Stimulated activated CD4-positive, alpha-beta T cell treated with anti-CD3 and anti-CD28 coated beads, TNF-alpha, amount 100 ng/mL, for 48 hours (primary cell): ENCODE results near the gene IFI30.
"Not testable (repeated sequence)": the region's sequence is repeated elsewhere in the genome, so short reads cannot be mapped to it uniquely, and the experiment has no call there.

ENCODE experiments used
- DNase-seq, 3 donors: peaks; one replicate each; pipeline ENCODE4 v3.0.0-alpha.2; 2020; ENCODE audit warnings: low read depth in 3 of 3

The IFI30 gene

GRCh38 chr19:18203408-18203862 lies 29.8 kb downstream of the IFI30 start:
- no peak for DNase-seq

DNA sequence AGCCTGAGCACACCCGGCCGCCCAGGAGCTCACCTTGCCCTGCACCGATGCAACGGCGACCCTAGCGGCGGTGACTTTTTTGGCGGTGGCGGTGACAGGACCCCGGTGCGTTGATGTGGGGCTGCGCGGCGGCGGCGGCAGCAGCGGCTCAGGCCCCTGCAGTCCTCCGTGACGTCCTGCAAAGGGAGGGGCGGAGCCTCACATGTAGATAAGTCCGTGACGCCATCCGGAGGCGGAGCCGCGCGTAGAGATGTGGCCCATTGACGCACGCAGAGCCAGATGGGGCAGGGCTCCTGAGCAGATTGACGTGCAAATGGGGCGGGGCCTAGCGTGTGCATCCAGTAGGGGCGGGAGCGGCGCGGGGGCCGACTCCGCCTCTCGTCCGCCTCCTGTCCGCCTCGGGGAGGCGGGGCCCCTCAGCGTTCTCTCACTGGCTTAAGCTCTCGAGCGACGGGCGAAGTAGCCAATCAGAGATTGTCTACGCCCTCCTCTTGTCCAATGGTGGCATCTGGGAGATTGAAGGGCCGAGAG lies 30.3 kb downstream of the IFI30 start, which contains the start of gene RAB3A:
RAB3A (minus strand) TSS at position 180 of the 531 bp plus-strand sequence. CDS start 1,302 bp downstream, outside the sequence.
- DNase-seq: peak; percentile 99

GRCh38 chr19:18204394-18205199 lies 31.0 kb downstream of the IFI30 start:
- peak in 1 of 3 donors; percentile 55 for DNase-seq

DNA sequence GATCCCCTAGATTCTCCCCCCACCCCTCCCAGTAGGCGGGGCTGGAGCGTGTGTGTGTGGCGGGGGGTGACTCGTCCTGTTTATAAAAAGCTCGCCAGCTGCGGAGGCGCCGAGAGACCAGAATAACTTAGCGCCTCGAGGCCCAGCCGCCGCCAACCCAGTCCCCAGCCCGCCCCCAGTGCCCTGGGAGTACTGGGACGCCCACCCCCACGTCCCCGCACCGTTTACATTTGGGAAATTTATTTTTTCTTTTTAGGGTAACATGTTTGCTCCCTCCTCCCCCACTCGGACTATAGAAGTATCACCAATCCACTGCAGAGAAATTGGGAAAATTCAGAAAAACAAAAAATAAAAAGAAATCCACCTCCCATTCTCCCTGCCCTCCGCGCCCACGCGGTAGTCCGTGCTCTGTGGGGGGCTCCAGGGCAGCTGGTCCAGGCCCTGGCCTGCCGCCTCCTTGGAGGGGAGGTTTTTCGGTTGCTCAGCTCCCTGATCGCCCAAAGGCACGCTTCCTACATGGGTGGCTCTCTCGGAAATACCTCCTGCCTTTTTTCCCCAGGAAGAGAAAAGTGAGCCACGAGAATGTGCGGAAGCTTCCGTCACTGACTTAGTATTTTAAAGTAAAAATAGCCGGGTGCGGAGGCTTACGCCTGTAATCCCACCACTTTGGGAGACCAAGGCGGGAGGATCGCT lies 31.7 kb downstream of the IFI30 start:
- DNase-seq: peak in 1 of 3 donors; percentile 51

GRCh38 chr19:18206018-18206417 lies 32.4 kb downstream of the IFI30 start:
- DNase-seq: no peak

DNA sequence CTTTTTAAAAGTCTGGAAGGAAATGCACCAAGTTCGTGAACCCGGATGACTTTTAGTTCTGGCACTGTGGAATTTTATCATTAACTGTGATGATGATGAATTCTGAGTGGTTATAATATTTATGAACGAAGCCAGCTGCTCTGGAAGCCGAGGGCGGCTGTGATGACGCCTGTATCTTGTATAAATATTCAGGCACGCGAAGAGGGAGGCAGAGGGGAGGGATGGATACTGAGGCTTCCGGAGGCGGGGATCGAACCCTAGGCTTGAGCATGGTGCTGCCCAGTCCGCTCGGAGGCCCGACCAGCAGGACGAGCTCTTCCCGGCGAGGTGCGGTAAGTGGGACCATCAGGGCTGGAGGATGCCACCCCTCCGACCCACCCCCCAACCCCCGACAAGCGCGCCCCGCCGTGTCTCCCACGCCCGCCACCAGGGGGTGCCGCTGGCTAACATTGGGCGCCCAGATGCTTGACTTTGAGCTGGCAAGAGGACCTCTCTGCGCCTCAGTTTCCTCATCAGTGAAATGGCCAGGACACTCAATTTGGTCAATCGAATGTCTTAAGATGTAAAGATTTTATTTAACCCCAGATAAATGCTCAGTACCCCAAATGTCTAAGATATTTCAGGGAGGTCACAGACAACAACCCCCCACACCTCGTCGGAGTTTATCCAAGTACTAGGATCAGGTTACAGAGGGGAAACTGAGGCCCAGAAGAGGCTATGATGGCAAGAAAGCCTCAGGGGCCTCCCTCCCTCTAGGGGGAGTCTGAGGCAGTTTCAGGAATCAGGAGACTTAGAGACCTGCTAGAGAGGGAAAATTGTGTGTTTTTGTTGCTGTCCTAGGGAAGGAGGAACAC lies 34.7 kb downstream of the IFI30 start:
- peak in 1 of 3 donors; percentile 40 for DNase-seq

DNA sequence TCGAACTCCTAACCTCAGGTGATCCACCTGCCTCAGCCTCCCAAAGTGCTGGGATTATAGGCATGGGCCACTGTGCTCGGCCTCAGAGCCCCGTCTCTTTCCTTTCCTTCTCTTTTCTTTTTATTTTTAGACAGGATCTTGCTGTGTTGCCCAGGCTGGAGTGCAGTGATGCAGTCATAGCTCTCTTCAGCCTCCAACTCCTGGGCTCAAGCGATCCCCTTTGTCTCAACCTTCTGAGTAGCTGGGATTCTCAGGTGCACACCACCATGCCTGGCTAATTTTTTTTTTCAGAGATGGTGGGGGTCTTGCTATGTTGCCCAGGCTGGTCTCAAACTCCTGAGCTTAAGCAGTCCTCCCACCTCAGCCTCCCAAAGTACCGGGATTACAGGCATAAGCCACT lies 36.3 kb downstream of the IFI30 start:
- DNase-seq: not testable (repeated sequence)

- DNase-seq: no peak
Observed at GRCh38 chr19:18211683-18212082, 38.1 kb downstream of the IFI30 start.

- no peak for DNase-seq
Observed at GRCh38 chr19:18214779-18215433, 41.3 kb downstream of the IFI30 start.

DNA sequence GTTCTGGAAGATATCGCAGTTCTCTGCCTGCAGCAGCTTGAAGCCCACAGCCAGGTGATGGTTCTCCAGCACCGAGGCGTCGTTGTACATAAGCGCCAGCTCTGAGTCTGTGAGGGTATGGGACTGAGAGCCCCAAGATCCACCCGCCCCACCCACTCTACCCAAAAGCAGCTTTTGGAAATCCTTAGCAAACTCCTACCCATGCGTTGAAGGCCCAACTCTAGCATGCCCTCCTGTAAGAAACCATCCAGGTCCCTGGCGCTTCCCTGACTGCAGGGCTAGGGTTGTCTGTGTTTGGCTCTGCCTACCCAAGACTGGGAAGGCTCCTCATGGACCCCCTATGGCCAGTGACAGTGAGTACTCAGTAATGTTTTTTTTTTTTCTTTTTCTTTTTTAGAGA lies 43.2 kb downstream of the IFI30 start:
- DNase-seq: no peak

DNA sequence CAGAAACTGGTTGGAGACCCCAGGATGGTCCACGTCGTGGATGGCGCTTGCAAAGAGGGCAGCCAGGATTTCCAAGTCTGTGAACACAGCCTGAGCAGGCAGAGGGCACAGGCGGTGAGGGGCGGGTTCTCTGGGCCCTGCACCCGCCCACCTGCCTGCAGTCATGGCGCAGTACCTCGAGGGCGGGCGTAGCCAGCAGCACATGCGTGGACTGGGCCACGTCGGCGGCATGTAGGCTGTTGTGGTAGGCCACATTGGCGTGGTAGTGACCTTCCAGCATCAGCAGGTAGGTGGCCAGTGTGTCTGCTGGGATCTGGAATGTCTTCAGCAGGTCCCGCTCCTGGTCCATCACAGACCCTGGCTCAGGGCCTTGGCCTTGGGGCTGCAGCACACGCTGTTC lies 44.5 kb downstream of the IFI30 start:
- no peak for DNase-seq

GRCh38 chr19:18218600-18218999 lies 45.0 kb downstream of the IFI30 start:
- no peak for DNase-seq

DNA sequence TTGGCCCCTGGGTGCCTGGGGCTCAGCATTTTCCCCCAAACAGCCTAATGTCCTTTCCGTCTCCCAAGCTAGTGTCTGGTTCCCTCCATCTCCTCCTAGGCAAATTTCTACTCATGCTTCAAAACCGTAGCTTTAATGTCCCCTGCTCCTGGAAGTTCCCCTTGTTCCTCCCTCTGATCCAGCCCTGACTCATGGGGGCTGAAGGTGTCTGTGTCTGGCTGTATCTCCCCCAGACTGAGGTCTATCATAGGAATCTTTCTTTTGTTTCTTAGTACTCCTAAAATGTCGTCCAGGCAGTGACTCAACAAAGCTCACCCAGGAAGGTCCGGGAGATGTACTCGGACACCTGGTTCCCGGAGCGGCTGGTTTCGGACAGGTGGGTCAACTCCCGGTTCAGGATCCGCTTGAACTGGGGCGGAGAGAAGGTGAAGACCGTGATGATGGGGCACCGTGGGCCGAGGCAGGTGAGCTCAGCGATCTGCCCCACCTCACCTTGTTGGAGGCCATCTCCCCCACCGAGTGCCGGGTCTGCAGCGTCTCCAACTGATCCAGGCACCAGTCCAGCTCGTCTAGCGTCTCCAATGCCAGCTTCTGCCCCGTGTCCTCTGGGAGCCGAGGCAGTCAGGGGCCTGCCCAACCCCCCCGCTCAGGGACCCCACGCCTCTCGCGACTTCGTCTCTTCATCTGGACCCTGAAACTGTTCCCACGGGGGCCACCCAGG lies 46.5 kb downstream of the IFI30 start:
- DNase-seq: no peak

DNA sequence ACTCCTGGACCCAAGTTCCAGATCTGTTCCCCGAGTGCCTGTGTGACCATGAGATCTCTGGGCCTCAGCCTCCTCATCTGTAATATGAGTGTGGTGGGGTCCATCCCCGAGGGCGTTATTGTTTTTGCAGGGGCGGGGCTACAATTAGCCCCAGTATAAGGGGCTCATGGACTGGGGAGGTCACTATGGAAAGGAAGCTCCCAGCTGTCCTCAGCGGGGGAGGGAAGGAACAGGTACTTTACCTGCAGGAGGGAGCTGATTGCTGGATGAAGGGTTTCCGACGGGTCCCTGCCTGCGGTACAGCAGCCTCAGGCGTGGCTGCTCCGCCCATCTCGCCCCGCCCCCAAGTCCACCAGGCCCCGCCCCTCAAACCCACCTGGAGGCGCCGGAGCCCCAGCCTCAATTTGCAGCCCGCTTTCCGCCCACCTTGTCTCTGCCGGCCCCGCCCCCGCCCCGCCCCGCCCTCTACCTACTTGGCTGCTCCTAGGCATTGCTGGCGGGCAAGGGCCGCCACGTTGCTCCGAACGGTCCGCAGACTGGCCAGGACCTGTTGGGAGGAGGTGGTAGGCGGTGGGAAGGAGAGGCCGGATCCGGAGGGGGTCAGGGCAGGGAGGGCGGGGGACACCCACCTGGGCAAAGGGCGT lies 47.1 kb downstream of the IFI30 start:
- no peak for DNase-seq

GRCh38 chr19:18221815-18222725 lies 48.5 kb downstream of the IFI30 start:
- DNase-seq: no peak

GRCh38 chr19:18223860-18224524 lies 50.4 kb downstream of the IFI30 start:
- peak in 1 of 3 donors; percentile 17 for DNase-seq

DNA sequence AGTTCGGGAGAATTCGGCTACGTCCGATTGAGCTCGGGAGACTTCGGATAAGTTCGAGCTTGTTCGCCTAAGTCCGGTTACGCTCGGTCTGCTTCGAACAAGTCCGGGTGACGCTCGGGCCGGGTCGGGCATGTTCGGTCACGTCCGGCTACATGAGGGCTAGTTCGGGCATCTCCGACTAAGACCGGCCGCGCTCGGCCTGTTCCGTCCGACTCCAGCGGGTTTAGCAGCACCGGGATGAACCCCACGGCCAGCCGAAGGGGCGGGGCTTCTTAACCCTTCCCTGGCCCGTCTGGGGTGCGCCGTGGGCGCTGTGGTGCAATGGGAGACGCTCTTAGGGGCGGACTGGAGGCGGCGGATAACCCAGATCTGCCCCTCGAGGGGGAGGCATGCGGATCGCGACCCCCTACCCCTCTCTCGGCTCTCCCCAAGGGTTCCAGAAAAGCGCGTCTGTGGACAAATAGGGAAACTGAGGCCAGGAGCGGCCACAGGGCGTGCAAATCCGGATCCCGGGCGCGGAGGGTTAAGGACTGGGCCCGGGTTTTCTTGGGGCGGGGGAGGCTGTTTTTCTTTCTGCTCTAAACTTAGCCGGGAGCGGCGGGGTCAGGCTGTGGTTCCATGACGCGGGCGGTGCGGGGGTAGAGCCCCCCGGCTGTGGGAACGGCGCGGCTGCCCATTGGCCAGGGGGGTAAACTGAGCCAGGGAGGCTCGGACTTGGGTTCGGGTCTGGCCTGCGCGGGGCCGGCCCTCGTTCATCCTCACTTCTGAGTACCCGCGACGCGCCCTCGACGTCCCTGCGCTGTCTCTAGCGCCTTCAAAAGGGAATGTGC lies 51.1 kb downstream of the IFI30 start:
- DNase-seq: peak; percentile 89 to 94 (median 92)

DNA sequence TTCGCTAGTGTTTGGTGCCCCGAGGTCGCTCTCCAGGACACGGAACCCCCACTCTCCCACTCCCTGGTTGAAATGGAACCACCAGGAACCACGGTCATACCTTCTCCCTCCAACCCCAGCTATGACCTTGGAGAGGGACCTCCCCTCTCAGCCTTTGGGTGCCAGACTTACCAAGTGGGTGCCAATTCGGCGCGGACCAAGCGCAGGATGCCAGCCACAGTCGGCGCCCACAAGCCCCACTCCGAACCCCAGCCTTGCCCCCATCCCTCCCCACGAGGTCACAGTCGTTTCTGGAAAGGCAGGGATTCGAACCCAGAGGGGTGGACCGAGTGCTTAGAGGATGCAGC lies 51.7 kb downstream of the IFI30 start:
- no peak for DNase-seq
